Neural cell (in vitro differentiated cells): ENCODE measurements around the gene TRIM47. TPM values are rescaled to one million over a fixed set of nuclear protein-coding genes. Genes with fewer than 3 reads are reported as not detected.
"Not testable (repeated sequence)": the region's sequence is repeated elsewhere in the genome, so short reads cannot be mapped to it uniquely, and the experiment has no call there.

Experiments
- H2AFZ ChIP-seq: fragments of 200-600, 300-800 bp; sonication (generic), shearing (Covaris generic); 2 replicates; pipeline ENCODE4 v1.6.0; 2014; ENCODE audit warnings: low read depth, mild to moderate bottlenecking, antibody characterized with exemption, low read length, moderate library complexity
- H3F3A ChIP-seq: fragments of 200-600 bp; shearing (Covaris generic); 2 replicates; pipeline ENCODE4 v1.6.1; 2016; ENCODE audit warnings: mild to moderate bottlenecking, moderate library complexity, mixed read lengths, antibody characterized with exemption, low read length; ENCODE audit not compliant: insufficient read depth, poor library complexity, severe bottlenecking
- H3K27ac ChIP-seq: fragments of 200-600, 300-800 bp; sonication (generic), shearing (Covaris generic); 2 replicates; pipeline ENCODE4 v1.5.1; 2014; ENCODE audit warnings: mild to moderate bottlenecking, low read length, moderate library complexity
- H3K27me3 ChIP-seq: fragments of 300-800, 200-600 bp; sonication (generic), shearing (Covaris generic); 2 replicates; pipeline ENCODE4 v1.6.0; 2014; ENCODE audit warnings: mild to moderate bottlenecking, low read depth, low read length, moderate library complexity; ENCODE audit not compliant: insufficient read depth
- H3K36me3 ChIP-seq: fragments of 300-800, 200-600 bp; sonication (generic), shearing (Covaris generic); 2 replicates; pipeline ENCODE4 v1.5.1; 2014; ENCODE audit warnings: mild to moderate bottlenecking, antibody characterized with exemption, low read length, moderate library complexity; ENCODE audit not compliant: insufficient read depth
- H3K4me2 ChIP-seq: fragments of 300-800, 200-600 bp; sonication (generic), shearing (Covaris generic); 2 replicates; pipeline ENCODE4 v1.6.0; 2014; ENCODE audit warnings: mild to moderate bottlenecking, low read length
- H3K4me3 ChIP-seq: fragments of 300-800, 200-600 bp; sonication (generic), shearing (Covaris generic); 2 replicates; pipeline ENCODE4 v1.5.1; 2014; ENCODE audit warnings: mild to moderate bottlenecking, low read length, moderate library complexity
- H3K79me2 ChIP-seq: fragments of 200-600 bp; shearing (Covaris generic); replicated peaks from 2 replicates; pipeline ENCODE4 v1.6.0; 2014; ENCODE audit warnings: mild to moderate bottlenecking, low read length, moderate library complexity; ENCODE audit not compliant: insufficient read depth
- H3K9ac ChIP-seq: fragments of 300-800, 200-600 bp; sonication (generic), shearing (Covaris generic); 2 replicates; pipeline ENCODE4 v1.6.1; 2016; ENCODE audit warnings: mild to moderate bottlenecking, low read length, mixed read lengths
- H3K9me2 ChIP-seq: fragments of 200-600 bp; shearing (Covaris generic); 2 replicates; pipeline ENCODE4 v1.6.1; 2016; ENCODE audit warnings: mild to moderate bottlenecking, low read length, mixed read lengths; ENCODE audit not compliant: insufficient read depth
- H3K9me3 ChIP-seq: fragments of 200-600, 300-800 bp; sonication (generic), shearing (Covaris generic); 2 replicates; pipeline ENCODE4 v1.6.1; 2016; ENCODE audit warnings: mild to moderate bottlenecking, mixed run types, low read length, moderate library complexity, mixed read lengths
- H4K20me1 ChIP-seq: fragments of 200-600 bp; shearing (Covaris generic); 2 replicates; pipeline ENCODE4 v1.6.1; 2016; ENCODE audit warnings: mild to moderate bottlenecking, mixed run types; ENCODE audit not compliant: insufficient read depth
- EP300 ChIP-seq: fragments of 450-650 bp; conservative IDR thresholded peaks from 2 replicates; pipeline ENCODE4 v1.6.1; 2014; ENCODE audit warnings: antibody characterized with exemption, mild to moderate bottlenecking, moderate library complexity; ENCODE audit not compliant: poor library complexity, severe bottlenecking
- EZH2 ChIP-seq: fragments of 200-600, 300-800 bp; shearing (Covaris generic), sonication (generic); IDR thresholded peaks from 2 replicates; pipeline ENCODE4 v1.6.1; 2014; ENCODE audit warnings: antibody characterized with exemption, low read length, borderline replicate concordance, mild to moderate bottlenecking; ENCODE audit not compliant: insufficient read depth, poor library complexity, severe bottlenecking
- MXI1 ChIP-seq: fragments of 450-650 bp; conservative IDR thresholded peaks from 2 replicates; pipeline ENCODE4 v1.6.1; 2014; ENCODE audit warnings: antibody characterized with exemption, mild to moderate bottlenecking; ENCODE audit not compliant: poor library complexity, severe bottlenecking
- POLR2AphosphoS5 ChIP-seq: IDR thresholded peaks from 2 replicates; pipeline ENCODE4 v1.6.1; 2012
- RAD21 ChIP-seq: fragments of 450-650 bp; conservative IDR thresholded peaks from 2 replicates; pipeline ENCODE4 v1.6.1; 2014; ENCODE audit warnings: antibody characterized with exemption, mild to moderate bottlenecking, moderate library complexity
- SMC3 ChIP-seq: fragments of 450-650 bp; conservative IDR thresholded peaks from 2 replicates; pipeline ENCODE4 v1.6.1; 2014; ENCODE audit warnings: antibody characterized with exemption, mild to moderate bottlenecking, moderate library complexity; ENCODE audit not compliant: poor library complexity
- TAF1 ChIP-seq: IDR thresholded peaks from 2 replicates; pipeline ENCODE4 v1.6.1; 2012; ENCODE audit warnings: low read depth
- polyA plus RNA-seq: library from polyadenylated mRNA; depleted of rRNA; stranded (reverse); fragments of >200 nt; gene quantifications from 2 replicates; pipeline ENCODE4 v1.2.3, GENCODE V29; 2014
- TF ChIP-seq, protein P1 (sequence below): IDR thresholded peaks from 2 replicates; pipeline ENCODE4 v1.6.1; 2012; ENCODE audit warnings: borderline replicate concordance
- TF ChIP-seq, protein P2 (sequence below): fragments of 450-650 bp; IDR thresholded peaks from 2 replicates; pipeline ENCODE4 v1.5.1; 2014; ENCODE audit warnings: antibody characterized with exemption, mild to moderate bottlenecking, moderate library complexity; ENCODE audit not compliant: poor library complexity, severe bottlenecking

Gene TRIM47
- polyA plus RNA-seq, 1 donor from 2014 or later = 0.67 TPM

DNA sequence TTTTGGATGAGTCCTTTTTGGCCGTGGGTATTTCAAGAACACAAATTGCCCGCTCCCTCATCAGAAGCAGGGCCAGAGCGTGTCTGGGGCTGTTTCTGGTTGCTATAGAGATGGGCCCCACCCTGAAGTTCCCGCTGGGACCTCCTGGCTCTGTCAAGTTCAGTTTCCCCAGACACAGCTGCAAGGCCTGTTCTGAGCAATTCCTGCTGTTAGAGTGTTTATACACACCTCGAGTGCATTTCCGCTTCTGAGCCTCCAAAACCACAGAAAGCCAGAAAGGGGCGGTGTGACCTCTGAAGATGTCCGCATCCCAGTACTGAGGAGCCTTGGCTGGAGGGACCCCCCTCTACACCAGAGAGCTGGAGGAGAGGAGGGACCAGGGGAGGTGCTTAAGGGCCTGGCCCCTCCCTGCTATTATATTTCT, 13.9 kb downstream of the TRIM47 start:
- TF ChIP-seq SMC3 = no peak
- no peak for TF ChIP-seq POLR2AphosphoS5
- TF ChIP-seq, protein P1, sequence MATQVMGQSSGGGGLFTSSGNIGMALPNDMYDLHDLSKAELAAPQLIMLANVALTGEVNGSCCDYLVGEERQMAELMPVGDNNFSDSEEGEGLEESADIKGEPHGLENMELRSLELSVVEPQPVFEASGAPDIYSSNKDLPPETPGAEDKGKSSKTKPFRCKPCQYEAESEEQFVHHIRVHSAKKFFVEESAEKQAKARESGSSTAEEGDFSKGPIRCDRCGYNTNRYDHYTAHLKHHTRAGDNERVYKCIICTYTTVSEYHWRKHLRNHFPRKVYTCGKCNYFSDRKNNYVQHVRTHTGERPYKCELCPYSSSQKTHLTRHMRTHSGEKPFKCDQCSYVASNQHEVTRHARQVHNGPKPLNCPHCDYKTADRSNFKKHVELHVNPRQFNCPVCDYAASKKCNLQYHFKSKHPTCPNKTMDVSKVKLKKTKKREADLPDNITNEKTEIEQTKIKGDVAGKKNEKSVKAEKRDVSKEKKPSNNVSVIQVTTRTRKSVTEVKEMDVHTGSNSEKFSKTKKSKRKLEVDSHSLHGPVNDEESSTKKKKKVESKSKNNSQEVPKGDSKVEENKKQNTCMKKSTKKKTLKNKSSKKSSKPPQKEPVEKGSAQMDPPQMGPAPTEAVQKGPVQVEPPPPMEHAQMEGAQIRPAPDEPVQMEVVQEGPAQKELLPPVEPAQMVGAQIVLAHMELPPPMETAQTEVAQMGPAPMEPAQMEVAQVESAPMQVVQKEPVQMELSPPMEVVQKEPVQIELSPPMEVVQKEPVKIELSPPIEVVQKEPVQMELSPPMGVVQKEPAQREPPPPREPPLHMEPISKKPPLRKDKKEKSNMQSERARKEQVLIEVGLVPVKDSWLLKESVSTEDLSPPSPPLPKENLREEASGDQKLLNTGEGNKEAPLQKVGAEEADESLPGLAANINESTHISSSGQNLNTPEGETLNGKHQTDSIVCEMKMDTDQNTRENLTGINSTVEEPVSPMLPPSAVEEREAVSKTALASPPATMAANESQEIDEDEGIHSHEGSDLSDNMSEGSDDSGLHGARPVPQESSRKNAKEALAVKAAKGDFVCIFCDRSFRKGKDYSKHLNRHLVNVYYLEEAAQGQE = no peak
- TF ChIP-seq RAD21 = no peak
- no peak for TF ChIP-seq TAF1
- no peak for TF ChIP-seq MXI1
- H3K9ac ChIP-seq = no peak overlapping the region
- H3K79me2 ChIP-seq = no peaks in the 10 kb centered on the region
- H3K9me3 ChIP-seq = no peaks in the 10 kb centered on the region
- no peaks in the 10 kb centered on the region for H3K36me3 ChIP-seq
- no peak overlapping the region for H2AFZ ChIP-seq
- H3K27me3 ChIP-seq = no peaks in the 10 kb centered on the region
- H3K27ac ChIP-seq = no peak overlapping the region
- no peaks in the 10 kb centered on the region for H4K20me1 ChIP-seq
- no peak overlapping the region for H3K4me3 ChIP-seq
- H3K4me2 ChIP-seq = no peak overlapping the region
- H3F3A ChIP-seq = no peaks in the 10 kb centered on the region
- H3K9me2 ChIP-seq = no peaks in the 10 kb centered on the region

DNA sequence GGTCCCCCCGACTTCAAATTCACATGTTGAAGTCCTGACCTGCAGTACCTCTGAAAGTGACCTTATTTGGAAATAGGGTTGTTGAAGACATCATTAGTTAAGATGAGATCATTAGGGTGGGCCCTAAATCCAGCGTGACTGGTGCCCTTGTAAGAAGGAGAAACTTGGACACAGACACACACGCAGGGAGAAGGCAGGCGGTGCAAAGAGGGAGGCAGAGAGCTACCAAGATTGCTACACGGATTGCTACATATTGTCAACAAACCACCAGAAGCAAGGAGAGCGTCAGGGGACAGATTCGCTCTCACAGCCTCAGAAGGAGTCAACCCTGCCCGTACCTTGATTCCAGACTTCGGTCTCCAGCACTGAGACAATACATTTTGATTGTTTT, 16.5 kb downstream of the TRIM47 start:
- no peak overlapping the region for H3K4me2 ChIP-seq
- H3K79me2 ChIP-seq = no peaks in the 10 kb centered on the region
- no peak overlapping the region for H3K27ac ChIP-seq
- H3K27me3 ChIP-seq = no peaks in the 10 kb centered on the region
- no peaks in the 10 kb centered on the region for H3K9me2 ChIP-seq
- H3K36me3 ChIP-seq = no peaks in the 10 kb centered on the region
- H4K20me1 ChIP-seq = no peaks in the 10 kb centered on the region
- H3K9me3 ChIP-seq = no peaks in the 10 kb centered on the region
- H3F3A ChIP-seq = no peaks in the 10 kb centered on the region
- H2AFZ ChIP-seq = no peak overlapping the region
- TF ChIP-seq, protein P1 = no peak
- TF ChIP-seq EZH2 (no peak), EP300 (no peak), SMC3 (no peak), TAF1 (no peak), POLR2AphosphoS5 (no peak), MXI1 (no peak), RAD21 (no peak)
- TF ChIP-seq, protein P2, sequence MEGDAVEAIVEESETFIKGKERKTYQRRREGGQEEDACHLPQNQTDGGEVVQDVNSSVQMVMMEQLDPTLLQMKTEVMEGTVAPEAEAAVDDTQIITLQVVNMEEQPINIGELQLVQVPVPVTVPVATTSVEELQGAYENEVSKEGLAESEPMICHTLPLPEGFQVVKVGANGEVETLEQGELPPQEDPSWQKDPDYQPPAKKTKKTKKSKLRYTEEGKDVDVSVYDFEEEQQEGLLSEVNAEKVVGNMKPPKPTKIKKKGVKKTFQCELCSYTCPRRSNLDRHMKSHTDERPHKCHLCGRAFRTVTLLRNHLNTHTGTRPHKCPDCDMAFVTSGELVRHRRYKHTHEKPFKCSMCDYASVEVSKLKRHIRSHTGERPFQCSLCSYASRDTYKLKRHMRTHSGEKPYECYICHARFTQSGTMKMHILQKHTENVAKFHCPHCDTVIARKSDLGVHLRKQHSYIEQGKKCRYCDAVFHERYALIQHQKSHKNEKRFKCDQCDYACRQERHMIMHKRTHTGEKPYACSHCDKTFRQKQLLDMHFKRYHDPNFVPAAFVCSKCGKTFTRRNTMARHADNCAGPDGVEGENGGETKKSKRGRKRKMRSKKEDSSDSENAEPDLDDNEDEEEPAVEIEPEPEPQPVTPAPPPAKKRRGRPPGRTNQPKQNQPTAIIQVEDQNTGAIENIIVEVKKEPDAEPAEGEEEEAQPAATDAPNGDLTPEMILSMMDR = no peak
- no peak overlapping the region for H3K9ac ChIP-seq
- no peak overlapping the region for H3K4me3 ChIP-seq

DNA sequence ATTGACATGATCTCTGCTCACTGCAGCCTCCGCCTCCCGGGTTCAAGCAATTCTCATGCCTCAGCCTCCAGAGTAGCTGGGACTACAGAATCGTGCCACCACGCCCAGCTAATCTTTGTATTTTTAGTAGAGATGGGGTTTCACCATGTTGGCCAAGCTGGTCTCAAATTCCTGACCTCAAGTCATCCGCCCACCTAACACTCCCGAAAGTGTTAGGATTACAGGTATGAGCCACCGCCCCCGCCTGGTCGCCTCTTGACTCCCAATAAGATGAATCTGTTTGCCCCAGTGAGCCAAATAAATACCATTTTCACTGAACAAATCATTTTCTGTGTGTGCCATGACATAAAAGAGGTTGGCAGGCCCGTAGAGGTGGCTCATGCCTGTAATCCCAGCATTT, 19.0 kb downstream of the TRIM47 start:
- not testable (repeated sequence) for H3K27me3 ChIP-seq, H2AFZ ChIP-seq, H3K4me3 ChIP-seq, H3K9me2 ChIP-seq, H3F3A ChIP-seq, H3K4me2 ChIP-seq, H3K9me3 ChIP-seq, H3K27ac ChIP-seq, H3K36me3 ChIP-seq, H3K9ac ChIP-seq, H3K79me2 ChIP-seq, H4K20me1 ChIP-seq
